ENCODE data around the gene EIF4G3. TPM values are rescaled to one million over a fixed set of nuclear protein-coding genes. Genes with fewer than 3 reads are reported as not detected.
"Not testable (repeated sequence)": the region's sequence is repeated elsewhere in the genome, so short reads cannot be mapped to it uniquely, and the experiment has no call there.

The EIF4G3 gene
- total RNA-seq, 1 experiment from 2014 or later: 72.0 TPM

DNA sequence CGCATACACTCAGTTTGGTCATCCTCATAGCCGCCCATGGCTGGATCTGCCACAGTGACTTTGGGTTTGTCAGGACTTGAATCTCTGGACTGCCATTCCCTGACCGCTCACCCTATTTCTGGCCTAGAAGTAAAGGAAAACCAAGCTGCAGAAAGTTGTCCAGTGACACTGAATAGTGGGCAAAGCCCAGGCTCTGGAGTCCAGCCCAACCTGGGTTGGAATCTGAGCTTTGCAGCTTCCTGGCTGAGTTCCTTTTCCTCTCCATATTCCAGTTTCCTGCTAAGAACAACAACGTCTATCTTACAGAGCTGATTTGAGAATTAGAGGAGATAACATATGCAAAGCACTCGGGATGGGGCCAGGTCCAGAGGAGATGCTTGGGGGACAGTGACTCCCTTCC lies 15.6 kb upstream of the EIF4G3 start:
- H3K27ac Mint-ChIP-seq: no peak overlapping the region
- DNase-seq: no peak
- no peak overlapping the region for H4K8ac ChIP-seq (replicated peaks; ENCODE audit: insufficient read length, low read depth, low read length)

GRCh38 chr1:21190771-21191170 lies 14.1 kb upstream of the EIF4G3 start:
- not testable (repeated sequence) for H4K20me1 ChIP-seq (ENCODE audit: control insufficient read depth, insufficient read depth, insufficient read length); H2BK20ac ChIP-seq (ENCODE audit: low read depth, low read length, poor library complexity, severe bottlenecking); H3K4me3 Mint-ChIP-seq; H3K9me3 Mint-ChIP-seq; H4K91ac ChIP-seq (ENCODE audit: insufficient read length, low read depth, low read length); H3K23me2 ChIP-seq (ENCODE audit: insufficient read length, low read depth, low read length, poor library complexity, severe bottlenecking); H2BK120ac ChIP-seq (ENCODE audit: low read depth, low read length, poor library complexity, severe bottlenecking); H3K56ac ChIP-seq (ENCODE audit: insufficient read length, low read depth, low read length); H3K79me2 ChIP-seq (ENCODE audit: insufficient read depth, low read length); H4K8ac ChIP-seq (replicated peaks; ENCODE audit: insufficient read length, low read depth, low read length); H2BK5ac ChIP-seq (ENCODE audit: insufficient read length, low read length); H3K9ac ChIP-seq (ENCODE audit: extremely low read depth, insufficient read length, low read length); H3K4ac ChIP-seq (ENCODE audit: low read depth, low read length); H2BK12ac ChIP-seq (ENCODE audit: insufficient read length, low read depth, low read length); H2AFZ ChIP-seq (ENCODE audit: low read length); H3K9me3 ChIP-seq (ENCODE audit: control insufficient read depth, low read depth, low read length); H3T11ph ChIP-seq (ENCODE audit: low read length); H2BK15ac ChIP-seq (ENCODE audit: low read depth, low read length); H3K14ac ChIP-seq (ENCODE audit: insufficient read depth, low read length); H3K4me1 Mint-ChIP-seq; H3K23ac ChIP-seq (ENCODE audit: insufficient read length, low read depth, low read length); H3K36me3 Mint-ChIP-seq (ENCODE audit: insufficient read depth in 1 of 3, low read depth in 3 of 3); H2AK5ac ChIP-seq (ENCODE audit: insufficient read length, low read length); H3K18ac ChIP-seq (ENCODE audit: insufficient read length, low read depth, low read length); H4K5ac ChIP-seq (ENCODE audit: insufficient read length, low read depth, low read length); DNase-seq; H3K4me2 ChIP-seq (ENCODE audit: insufficient read depth, insufficient read length, low read length); H3K4me1 ChIP-seq (ENCODE audit: insufficient read depth, low read length); H3K79me1 ChIP-seq (ENCODE audit: insufficient read depth, low read depth, low read length, poor library complexity, severe bottlenecking); H3K27ac ChIP-seq (ENCODE audit: insufficient read length, low read depth, low read length); H3K27ac Mint-ChIP-seq
- WGBS (ENCODE audit: extremely low coverage, insufficient read length, low lambda C conversion rate): no CpG with 5 or more reads among the region's 2 CpGs
- H3K27me3 Mint-ChIP-seq (ENCODE audit: low read depth): peaks cover 100% of the 10 kb centered on the region
- peaks cover 61% of the 10 kb centered on the region for H3K27me3 ChIP-seq (ENCODE audit: insufficient read depth, low read length)

More for the DNA sequence above, 15.6 kb upstream of the EIF4G3 start:
- Histone ChIP-seq H2BK12ac (ENCODE audit: insufficient read length, low read depth, low read length) (no peak overlapping the region), H2BK120ac (ENCODE audit: low read depth, low read length, poor library complexity, severe bottlenecking) (no peak overlapping the region), H2BK5ac (ENCODE audit: insufficient read length, low read length) (no peak overlapping the region), H3K18ac (ENCODE audit: insufficient read length, low read depth, low read length) (no peak overlapping the region), H3K14ac (ENCODE audit: insufficient read depth, low read length) (no peak overlapping the region), H2AFZ (ENCODE audit: low read length) (no peak overlapping the region), H3K4me1 (ENCODE audit: insufficient read depth, low read length) (no peaks in the 10 kb centered on the region), H3K23ac (ENCODE audit: insufficient read length, low read depth, low read length) (no peak overlapping the region), H3K9me3 (ENCODE audit: control insufficient read depth, low read depth, low read length) (no peaks in the 10 kb centered on the region), H3K4me2 (ENCODE audit: insufficient read depth, insufficient read length, low read length) (no peak overlapping the region), H3T11ph (ENCODE audit: low read length) (no peak overlapping the region), H2AK5ac (ENCODE audit: insufficient read length, low read length) (no peak overlapping the region), H3K27ac (ENCODE audit: insufficient read length, low read depth, low read length) (no peak overlapping the region), H2BK15ac (ENCODE audit: low read depth, low read length) (no peak overlapping the region), H3K23me2 (ENCODE audit: insufficient read length, low read depth, low read length, poor library complexity, severe bottlenecking) (no peaks in the 10 kb centered on the region), H3K4ac (ENCODE audit: low read depth, low read length) (no peak overlapping the region), H4K5ac (ENCODE audit: insufficient read length, low read depth, low read length) (no peak overlapping the region), H2BK20ac (ENCODE audit: low read depth, low read length, poor library complexity, severe bottlenecking) (no peak overlapping the region), H4K20me1 (ENCODE audit: control insufficient read depth, insufficient read depth, insufficient read length) (no peaks in the 10 kb centered on the region), H3K79me1 (ENCODE audit: insufficient read depth, low read depth, low read length, poor library complexity, severe bottlenecking) (no peaks in the 10 kb centered on the region), H3K56ac (ENCODE audit: insufficient read length, low read depth, low read length) (no peak overlapping the region), H3K27me3 (ENCODE audit: insufficient read depth, low read length) (peaks cover 60% of the 10 kb centered on the region), H3K79me2 (ENCODE audit: insufficient read depth, low read length) (no peaks in the 10 kb centered on the region), H3K9ac (ENCODE audit: extremely low read depth, insufficient read length, low read length) (no peak overlapping the region), H4K91ac (ENCODE audit: insufficient read length, low read depth, low read length) (no peak overlapping the region)
- no CpG with 5 or more reads among the region's 5 CpGs for WGBS (ENCODE audit: extremely low coverage, insufficient read length, low lambda C conversion rate)
- H3K9me3 Mint-ChIP-seq: peaks cover 0 to 3% of the 10 kb centered on the region in 2 experiments; a peak in 1 of 5 replicates
- H3K4me1 Mint-ChIP-seq: peaks cover 0 to 5% of the 10 kb centered on the region in 2 experiments; a peak in 1 of 4 replicates
- no peak overlapping the region for H3K4me3 Mint-ChIP-seq
- H3K27me3 Mint-ChIP-seq (ENCODE audit: low read depth): peaks cover 95% of the 10 kb centered on the region
- TF ChIP-seq, protein P1, sequence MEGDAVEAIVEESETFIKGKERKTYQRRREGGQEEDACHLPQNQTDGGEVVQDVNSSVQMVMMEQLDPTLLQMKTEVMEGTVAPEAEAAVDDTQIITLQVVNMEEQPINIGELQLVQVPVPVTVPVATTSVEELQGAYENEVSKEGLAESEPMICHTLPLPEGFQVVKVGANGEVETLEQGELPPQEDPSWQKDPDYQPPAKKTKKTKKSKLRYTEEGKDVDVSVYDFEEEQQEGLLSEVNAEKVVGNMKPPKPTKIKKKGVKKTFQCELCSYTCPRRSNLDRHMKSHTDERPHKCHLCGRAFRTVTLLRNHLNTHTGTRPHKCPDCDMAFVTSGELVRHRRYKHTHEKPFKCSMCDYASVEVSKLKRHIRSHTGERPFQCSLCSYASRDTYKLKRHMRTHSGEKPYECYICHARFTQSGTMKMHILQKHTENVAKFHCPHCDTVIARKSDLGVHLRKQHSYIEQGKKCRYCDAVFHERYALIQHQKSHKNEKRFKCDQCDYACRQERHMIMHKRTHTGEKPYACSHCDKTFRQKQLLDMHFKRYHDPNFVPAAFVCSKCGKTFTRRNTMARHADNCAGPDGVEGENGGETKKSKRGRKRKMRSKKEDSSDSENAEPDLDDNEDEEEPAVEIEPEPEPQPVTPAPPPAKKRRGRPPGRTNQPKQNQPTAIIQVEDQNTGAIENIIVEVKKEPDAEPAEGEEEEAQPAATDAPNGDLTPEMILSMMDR (conservative IDR thresholded peaks at IDR 0.05): no peak
- no peaks in the 10 kb centered on the region for H3K36me3 Mint-ChIP-seq (ENCODE audit: insufficient read depth in 1 of 3, low read depth in 3 of 3)
